GM18508 (cell line): Measurements from ENCODE around the gene TNNI3.
"Not testable (repeated sequence)": the region's sequence is repeated elsewhere in the genome, so short reads cannot be mapped to it uniquely, and the experiment has no call there.

Experiments used
- ATAC-seq: cut with Tn5 transposase; IDR thresholded peaks from one replicate; pipeline ENCODE4 v1.9.1; 2021; ENCODE audit warnings: moderate number of reproducible peaks; ENCODE audit not compliant: insufficient read depth, unreplicated experiment

Gene TNNI3

GRCh38 chr19:55173714-55174409 is 16.3 kb upstream of the TNNI3 start:
- no peak for ATAC-seq

GRCh38 chr19:55173186-55173713 is 15.7 kb upstream of the TNNI3 start:
- ATAC-seq = no peak

GRCh38 chr19:55172741-55173140 is 15.2 kb upstream of the TNNI3 start:
- no peak for ATAC-seq

GRCh38 chr19:55172318-55172717 is 14.8 kb upstream of the TNNI3 start:
- not testable (repeated sequence) for ATAC-seq

- ATAC-seq = no peak
Observed at GRCh38 chr19:55171440-55171839, 13.9 kb upstream of the TNNI3 start.

GRCh38 chr19:55169136-55169535 is 11.6 kb upstream of the TNNI3 start:
- ATAC-seq = no peak

GRCh38 chr19:55166530-55167268 is 9.2 kb upstream of the TNNI3 start, which contains the start of gene DNAAF3:
Gene DNAAF3 (minus strand): TSS chr19:55166613. CDS start chr19:55166413, 200 bp downstream.
- no peak for ATAC-seq

- no peak for ATAC-seq
Observed at GRCh38 chr19:55165952-55166529, 8.5 kb upstream of the TNNI3 start.

- ATAC-seq = no peak
Observed at GRCh38 chr19:55161571-55162322, 4.2 kb upstream of the TNNI3 start.

- no peak for ATAC-seq
Observed at GRCh38 chr19:55160986-55161365, 3.4 kb upstream of the TNNI3 start.

GRCh38 chr19:55160128-55160985 is 2.8 kb upstream of the TNNI3 start:
- no peak for ATAC-seq

- no peak for ATAC-seq
Observed at GRCh38 chr19:55158848-55159749, 1.6 kb upstream of the TNNI3 start.

- no peak for ATAC-seq
Observed at GRCh38 chr19:55158423-55158822, 891 bp upstream of the TNNI3 start.

- no peak for ATAC-seq
Observed at GRCh38 chr19:55156202-55157063, 1.1 kb downstream of the TNNI3 start.

GRCh38 chr19:55155784-55156183 is 1.7 kb downstream of the TNNI3 start:
- ATAC-seq = not testable (repeated sequence)

GRCh38 chr19:55153652-55154264 is 3.8 kb downstream of the TNNI3 start:
- ATAC-seq = no peak

- no peak for ATAC-seq
Observed at GRCh38 chr19:55152017-55152416, 5.5 kb downstream of the TNNI3 start.
